BE2C (cell line): Measurements from ENCODE around the gene PSAT1.

Source experiments
- DNase-seq: peaks from one replicate; pipeline ENCODE4 v3.0.0-alpha.2; 2020
- H3K27me3 ChIP-seq: fragments of 250-450 bp; sonication (Bioruptor Pico); 2 replicates; pipeline ENCODE4 v1.5.1; 2020; ENCODE audit warnings: mild to moderate bottlenecking
- H3K36me3 ChIP-seq: fragments of 250-450 bp; sonication (Bioruptor Pico); 2 replicates; pipeline ENCODE4 v1.5.1; 2020; ENCODE audit warnings: mild to moderate bottlenecking
- H3K4me1 ChIP-seq: fragments of 250-450 bp; sonication (Bioruptor Pico); 2 replicates; pipeline ENCODE4 v1.5.1; 2020
- H3K4me3 ChIP-seq: 2 replicates; pipeline ENCODE4 v1.5.1; 2011; ENCODE audit warnings: low read depth, low read length
- H3K9me3 ChIP-seq: fragments of 250-450 bp; sonication (Bioruptor Pico); 2 replicates; pipeline ENCODE4 v1.5.1; 2020
- CTCF ChIP-seq: IDR thresholded peaks from 2 replicates; pipeline ENCODE4 v1.5.1; 2012; ENCODE audit warnings: mild to moderate bottlenecking, low read depth, low read length

The PSAT1 gene

GRCh38 chr9:78289474-78289873, 7.5 kb upstream of the PSAT1 start:
- no peak for DNase-seq
- Histone ChIP-seq H3K4me3 (no peak overlapping the region), H3K9me3 (no peaks in the 10 kb centered on the region), H3K4me1 (peaks cover 5% of the 10 kb centered on the region), H3K36me3 (no peaks in the 10 kb centered on the region), H3K27me3 (no peaks in the 10 kb centered on the region)
- TF ChIP-seq CTCF = no peak

GRCh38 chr9:78291240-78291925, 5.5 kb upstream of the PSAT1 start:
- Histone ChIP-seq H3K27me3 (no peaks in the 10 kb centered on the region), H3K9me3 (no peaks in the 10 kb centered on the region), H3K36me3 (no peaks in the 10 kb centered on the region), H3K4me3 (no peak overlapping the region), H3K4me1 (peaks cover 5% of the 10 kb centered on the region)
- no peak for DNase-seq
- TF ChIP-seq CTCF = no peak

DNA sequence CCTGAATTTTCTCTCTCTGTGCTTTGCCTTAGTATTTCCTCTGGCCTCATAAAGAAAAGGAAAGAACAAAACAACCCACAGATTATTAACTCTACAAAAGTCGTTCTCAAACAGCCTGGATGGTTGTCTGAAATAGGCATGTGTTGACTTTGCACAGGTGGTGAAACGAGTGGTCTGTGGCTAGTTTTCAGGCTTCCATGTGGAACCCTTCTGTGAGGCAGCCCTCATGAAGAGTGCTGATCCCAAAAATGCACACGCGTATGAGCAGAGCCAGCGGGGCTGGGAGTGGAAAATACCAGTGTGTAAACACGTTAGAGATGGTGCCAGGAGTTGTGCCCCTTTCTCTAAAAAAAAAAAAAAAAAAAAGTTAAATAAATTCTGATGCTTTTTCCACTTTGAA, 4.9 kb upstream of the PSAT1 start:
- Histone ChIP-seq H3K4me3 (no peak overlapping the region), H3K9me3 (no peaks in the 10 kb centered on the region)
- DNase-seq = no peak

GRCh38 chr9:78292716-78293497, 4.0 kb upstream of the PSAT1 start:
- Histone ChIP-seq H3K9me3 (no peaks in the 10 kb centered on the region), H3K4me3 (no peak overlapping the region), H3K4me1 (peaks cover 5% of the 10 kb centered on the region), H3K36me3 (no peaks in the 10 kb centered on the region), H3K27me3 (no peaks in the 10 kb centered on the region)
- no peak for TF ChIP-seq CTCF
- DNase-seq = no peak

More for the DNA sequence above, 4.9 kb upstream of the PSAT1 start:
- TF ChIP-seq CTCF = no peak
- H3K36me3 ChIP-seq = no peaks in the 10 kb centered on the region
- no peaks in the 10 kb centered on the region for H3K27me3 ChIP-seq
- H3K4me1 ChIP-seq = peaks cover 5% of the 10 kb centered on the region

DNA sequence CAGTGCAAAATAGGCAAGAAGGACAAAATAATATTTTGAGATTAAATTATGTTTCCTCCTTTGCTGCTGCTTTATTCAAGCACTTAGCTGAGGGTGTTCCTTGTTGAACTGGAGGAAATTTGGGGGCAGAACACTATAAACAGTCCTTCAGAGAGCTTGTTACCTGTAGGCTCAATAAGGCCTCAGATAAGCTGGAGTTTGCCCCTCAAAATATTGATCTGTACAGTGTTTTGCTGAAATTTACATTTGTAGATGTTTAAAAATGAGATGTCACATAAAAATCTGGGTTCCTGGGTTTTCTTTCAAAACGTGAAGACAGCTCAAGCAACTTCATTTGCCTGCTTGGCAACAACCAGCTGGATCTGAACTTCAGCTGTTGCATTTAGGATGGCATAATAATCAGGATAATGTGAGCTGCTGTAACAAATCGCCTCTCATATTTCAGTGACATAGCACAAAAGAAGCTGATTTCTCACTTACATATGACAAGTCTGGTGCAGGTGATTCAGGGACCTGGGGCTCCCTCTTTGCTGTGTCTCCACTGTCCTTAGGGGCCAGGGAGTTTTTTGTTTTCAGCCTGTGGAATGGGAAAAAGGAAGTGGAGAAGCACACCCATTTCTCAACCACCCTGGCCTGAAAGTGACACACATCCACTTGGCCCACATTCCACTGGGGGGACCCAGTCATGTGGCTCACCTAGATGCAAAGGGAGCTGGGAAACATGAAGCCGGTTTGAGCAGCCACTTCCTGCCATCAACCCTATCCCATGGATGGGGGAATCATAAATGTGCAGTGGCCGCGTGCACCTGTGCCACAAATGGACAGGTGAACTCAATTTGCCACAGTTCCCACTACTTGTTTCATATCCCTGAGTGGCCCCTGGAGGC, 2.4 kb upstream of the PSAT1 start:
- Histone ChIP-seq H3K4me3 (no peak overlapping the region), H3K4me1 (peaks cover 5% of the 10 kb centered on the region), H3K27me3 (no peaks in the 10 kb centered on the region), H3K36me3 (no peaks in the 10 kb centered on the region; the same call in 1 of the 2 replicates), H3K9me3 (no peaks in the 10 kb centered on the region)
- no peak for TF ChIP-seq CTCF
- no peak for DNase-seq
